Endothelial cell of coronary artery (primary cell): ENCODE measurements around the gene LYZL6. TPM values are rescaled to one million over a fixed set of nuclear protein-coding genes. Genes with fewer than 3 reads are reported as not detected.

ENCODE experiments used
- total RNA-seq: library from RNA; depleted of rRNA; stranded (reverse); fragments of >200 nt; gene quantifications from 2 replicates; pipeline ENCODE4 v1.2.3, GENCODE V29; 2014

Gene LYZL6, protein sequence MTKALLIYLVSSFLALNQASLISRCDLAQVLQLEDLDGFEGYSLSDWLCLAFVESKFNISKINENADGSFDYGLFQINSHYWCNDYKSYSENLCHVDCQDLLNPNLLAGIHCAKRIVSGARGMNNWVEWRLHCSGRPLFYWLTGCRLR
- total RNA-seq = not detected in 2 replicates

GRCh38 chr17:35943537-35943936 is at the start of gene LYZL6:
LYZL6 (minus strand) TSS chr17:35943713; CDS start chr17:35939356, 4,357 bp downstream.

DNA sequence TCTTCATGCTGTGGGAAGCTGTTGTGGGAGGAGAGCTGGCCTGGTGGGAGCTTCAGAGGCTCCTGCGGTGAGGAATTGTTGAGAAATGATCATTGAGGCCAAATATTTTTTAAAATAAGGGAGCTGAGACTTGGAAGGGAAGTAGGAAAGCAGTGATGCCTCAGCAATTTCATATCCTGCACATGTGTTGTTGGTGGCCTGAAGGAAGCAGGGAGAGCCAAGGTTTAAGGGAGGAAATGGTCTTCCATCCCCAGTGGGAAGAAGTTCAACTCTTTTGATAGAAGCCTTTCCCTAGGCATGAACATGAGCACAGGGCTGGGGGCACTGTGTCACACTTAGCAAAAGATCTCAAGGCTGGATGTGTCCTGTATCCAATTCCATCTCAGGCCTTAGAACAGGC is 43.1 kb upstream of the LYZL6 start, which contains the start of gene CCL14:
TSS of gene CCL14 (minus strand) at position 87 of the 400 bp plus-strand sequence. CDS start at position 7, 80 bp downstream.

DNA sequence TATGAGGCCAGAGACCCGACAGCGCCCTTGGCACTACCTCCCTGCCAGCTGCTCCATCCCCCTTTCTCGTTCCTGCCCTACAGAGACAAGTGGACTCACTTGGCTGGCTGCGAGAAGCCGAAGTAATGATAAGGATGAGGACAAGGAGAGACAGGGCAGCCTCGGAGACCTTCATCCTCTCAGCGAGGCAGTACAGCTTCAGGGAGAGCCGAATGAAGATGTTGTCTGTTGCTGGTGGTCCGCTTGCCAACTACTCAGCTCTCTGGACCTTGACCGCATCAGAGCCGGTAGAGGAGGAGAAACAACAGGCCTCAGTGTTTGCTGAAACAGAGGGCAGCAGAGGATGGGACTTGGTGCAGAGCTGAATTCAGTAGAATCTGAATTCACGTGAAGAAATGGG is 37.7 kb upstream of the LYZL6 start, which contains the start of gene CCL16:
TSS of gene CCL16 (minus strand) at position 252 of the 400 bp plus-strand sequence. CDS start at position 175, 77 bp downstream.

DNA sequence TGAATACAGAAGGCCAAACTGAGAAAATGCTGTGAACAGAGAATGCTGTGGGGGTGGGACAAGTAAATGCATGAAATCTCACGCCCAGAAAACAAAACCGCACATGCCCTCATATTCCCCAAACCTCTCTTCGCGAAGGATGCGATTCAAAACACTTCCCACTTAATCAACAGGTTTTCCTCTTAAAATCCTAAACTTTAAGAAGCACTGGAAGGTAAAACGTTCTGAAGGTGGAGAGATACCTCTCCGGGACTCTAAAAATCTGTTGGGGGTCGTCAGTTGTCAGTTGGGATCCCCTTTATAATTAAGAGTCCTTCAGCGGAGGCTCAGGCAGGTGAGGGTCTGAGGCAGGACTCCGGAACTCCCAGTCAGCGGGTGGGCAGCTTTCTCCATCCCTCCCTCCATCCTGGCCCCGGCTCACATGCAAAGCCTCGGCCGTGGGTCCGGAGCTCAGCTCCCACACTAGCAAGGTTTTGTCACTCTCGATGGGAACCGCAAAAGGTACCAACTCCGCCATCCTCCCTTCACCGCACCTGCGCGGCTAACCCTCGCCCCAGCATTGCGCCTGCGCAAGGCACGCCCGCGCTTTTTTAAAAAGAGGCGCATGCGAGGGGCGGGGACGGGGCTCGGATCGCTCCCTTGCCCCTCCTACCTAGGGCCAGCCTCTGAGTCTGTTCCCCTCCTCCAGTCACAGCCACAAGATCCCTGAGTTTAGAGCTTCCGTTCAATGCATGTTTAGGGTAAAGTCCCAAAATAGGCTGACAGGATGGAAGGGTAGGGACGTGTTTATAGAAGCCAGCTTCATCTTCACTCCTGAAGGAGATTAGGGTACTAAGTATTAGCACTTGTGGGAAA is 13.1 kb downstream of the LYZL6 start, which contains the start of gene RDM1:
TSS of gene RDM1 (minus strand) at position 563 of the 855 bp plus-strand sequence. CDS start at position 517, 46 bp downstream.

Other genes with a start within 250 kb of the LYZL6 start
- gene RASL10B, start 212.1 kb downstream of the LYZL6 start, total RNA-seq = 0.19 and 0.27 TPM in 2 replicates
- gene GAS2L2, start 190.5 kb downstream of the LYZL6 start, total RNA-seq = under 0.01 TPM in 1 of 2 replicates, not detected in the other
- gene C17orf50, start 182.8 kb downstream of the LYZL6 start, total RNA-seq = not detected in 2 replicates
- 3.8 TPM in 2 replicates for gene MMP28, start 148.1 kb downstream of the LYZL6 start, total RNA-seq
- gene TAF15, start 134.2 kb downstream of the LYZL6 start, total RNA-seq = 72.7 and 91.7 TPM in 2 replicates
- gene HEATR9, start 74.8 kb downstream of the LYZL6 start, total RNA-seq = not detected in 2 replicates
- gene CCL5, start 63.4 kb downstream of the LYZL6 start, total RNA-seq = 0.09 and 0.18 TPM in 2 replicates
- gene RDM1, start 12.9 kb downstream of the LYZL6 start, total RNA-seq = 0.19 and 0.36 TPM in 2 replicates
- gene CCL16, start 37.8 kb upstream of the LYZL6 start, total RNA-seq = 0.18 and 0.19 TPM in 2 replicates
- gene CCL14, start 43.0 kb upstream of the LYZL6 start, total RNA-seq = 6.1 and 7.1 TPM in 2 replicates
- not detected in 2 replicates for gene CCL15, start 57.8 kb upstream of the LYZL6 start, total RNA-seq
- gene CCL23, start 74.3 kb upstream of the LYZL6 start, total RNA-seq = 0.19 and 1.4 TPM in 2 replicates
- not detected in 2 replicates for gene CCL18, start 120.6 kb upstream of the LYZL6 start, total RNA-seq
- gene CCL3, start 146.4 kb upstream of the LYZL6 start, total RNA-seq = not detected in 2 replicates
- gene CCL4, start 160.1 kb upstream of the LYZL6 start, total RNA-seq = not detected in 2 replicates
- 1.4 and 1.5 TPM in 2 replicates for gene TBC1D3B, start 232.9 kb upstream of the LYZL6 start, total RNA-seq